Measurements from ENCODE around the gene SLC4A9.

Gene SLC4A9

GRCh38 chr5:140360101-140360500, at the start of gene SLC4A9:
SLC4A9 (plus strand) TSS chr5:140360194; CDS start chr5:140360237, 43 bp downstream.
- no peak for DNase-seq

GRCh38 chr5:140310434-140310833, 49.6 kb upstream of the SLC4A9 start:
- DNase-seq = peak in 2 of 3 donors; percentile 33 to 44

- DNase-seq = peak; percentile 24 to 52 (median 32)
These were observed 49.0 kb upstream of the SLC4A9 start for GRCh38 chr5:140311011-140311467.

GRCh38 chr5:140312067-140312790, 47.8 kb upstream of the SLC4A9 start:
- peak; percentile 74 to 87 (median 77) for DNase-seq

- DNase-seq = peak in 1 of 3 donors; percentile 21
These were observed 47.2 kb upstream of the SLC4A9 start for GRCh38 chr5:140312791-140313189.

- no peak for DNase-seq
These were observed 42.1 kb upstream of the SLC4A9 start for GRCh38 chr5:140317859-140318258.

GRCh38 chr5:140318792-140319191, 41.2 kb upstream of the SLC4A9 start:
- no peak for DNase-seq

GRCh38 chr5:140319833-140320232, 40.2 kb upstream of the SLC4A9 start:
- peak; percentile 72 to 84 (median 83) for DNase-seq

- peak; percentile 88 to 96 (median 89) for DNase-seq
These were observed 38.2 kb upstream of the SLC4A9 start for GRCh38 chr5:140321796-140322195.

GRCh38 chr5:140322751-140323731, 37.0 kb upstream of the SLC4A9 start:
- peak; percentile 55 to 60 (median 60) for DNase-seq

- peak in 2 of 3 donors; percentile 45 to 59 for DNase-seq
These were observed 35.9 kb upstream of the SLC4A9 start for GRCh38 chr5:140324041-140324600.

GRCh38 chr5:140324617-140325241, 35.3 kb upstream of the SLC4A9 start:
- peak; percentile 89 to 97 (median 94) for DNase-seq

- no peak for DNase-seq
These were observed 34.5 kb upstream of the SLC4A9 start for GRCh38 chr5:140325486-140325885.

- no peak for DNase-seq
These were observed 32.4 kb upstream of the SLC4A9 start for GRCh38 chr5:140327589-140327988.

GRCh38 chr5:140328036-140328764, 31.8 kb upstream of the SLC4A9 start:
- peak; percentile 31 to 58 (median 49) for DNase-seq

GRCh38 chr5:140329739-140330481, 30.1 kb upstream of the SLC4A9 start:
- no peak for DNase-seq

GRCh38 chr5:140331638-140332037, 28.4 kb upstream of the SLC4A9 start:
- DNase-seq = no peak

GRCh38 chr5:140336388-140336787, 23.6 kb upstream of the SLC4A9 start:
- DNase-seq = no peak

- no peak for DNase-seq
These were observed 22.1 kb upstream of the SLC4A9 start for GRCh38 chr5:140337880-140338279.

GRCh38 chr5:140338336-140338735, 21.7 kb upstream of the SLC4A9 start:
- no peak for DNase-seq

- peak in 1 of 3 donors; percentile 38 for DNase-seq
These were observed 21.1 kb upstream of the SLC4A9 start for GRCh38 chr5:140338908-140339307.

Measured in suppressor macrophage treated with lipopolysaccharide for 1 hour (primary cell).